Measurements from ENCODE around the gene KRT36.

The KRT36 gene

DNA sequence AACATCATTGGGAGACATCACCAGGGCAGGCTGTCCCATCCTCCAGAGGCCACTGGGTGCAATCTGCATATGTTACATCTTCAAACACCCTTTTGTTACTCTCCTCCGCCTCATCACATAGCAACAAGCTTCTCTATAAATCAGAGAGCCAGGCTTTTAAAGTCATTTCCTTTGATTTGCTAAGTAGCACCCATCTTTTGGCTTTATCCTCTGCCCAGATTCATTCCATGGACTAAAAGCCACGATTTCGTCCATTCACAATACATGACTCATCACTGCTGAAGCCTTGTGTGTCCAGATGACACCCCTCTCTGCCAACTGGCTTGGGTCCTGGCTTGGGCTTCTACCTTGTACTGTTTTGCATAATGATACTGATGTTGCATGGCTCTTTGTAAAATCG lies 47.0 kb downstream of the KRT36 start:
- TF ChIP-seq, protein P1, sequence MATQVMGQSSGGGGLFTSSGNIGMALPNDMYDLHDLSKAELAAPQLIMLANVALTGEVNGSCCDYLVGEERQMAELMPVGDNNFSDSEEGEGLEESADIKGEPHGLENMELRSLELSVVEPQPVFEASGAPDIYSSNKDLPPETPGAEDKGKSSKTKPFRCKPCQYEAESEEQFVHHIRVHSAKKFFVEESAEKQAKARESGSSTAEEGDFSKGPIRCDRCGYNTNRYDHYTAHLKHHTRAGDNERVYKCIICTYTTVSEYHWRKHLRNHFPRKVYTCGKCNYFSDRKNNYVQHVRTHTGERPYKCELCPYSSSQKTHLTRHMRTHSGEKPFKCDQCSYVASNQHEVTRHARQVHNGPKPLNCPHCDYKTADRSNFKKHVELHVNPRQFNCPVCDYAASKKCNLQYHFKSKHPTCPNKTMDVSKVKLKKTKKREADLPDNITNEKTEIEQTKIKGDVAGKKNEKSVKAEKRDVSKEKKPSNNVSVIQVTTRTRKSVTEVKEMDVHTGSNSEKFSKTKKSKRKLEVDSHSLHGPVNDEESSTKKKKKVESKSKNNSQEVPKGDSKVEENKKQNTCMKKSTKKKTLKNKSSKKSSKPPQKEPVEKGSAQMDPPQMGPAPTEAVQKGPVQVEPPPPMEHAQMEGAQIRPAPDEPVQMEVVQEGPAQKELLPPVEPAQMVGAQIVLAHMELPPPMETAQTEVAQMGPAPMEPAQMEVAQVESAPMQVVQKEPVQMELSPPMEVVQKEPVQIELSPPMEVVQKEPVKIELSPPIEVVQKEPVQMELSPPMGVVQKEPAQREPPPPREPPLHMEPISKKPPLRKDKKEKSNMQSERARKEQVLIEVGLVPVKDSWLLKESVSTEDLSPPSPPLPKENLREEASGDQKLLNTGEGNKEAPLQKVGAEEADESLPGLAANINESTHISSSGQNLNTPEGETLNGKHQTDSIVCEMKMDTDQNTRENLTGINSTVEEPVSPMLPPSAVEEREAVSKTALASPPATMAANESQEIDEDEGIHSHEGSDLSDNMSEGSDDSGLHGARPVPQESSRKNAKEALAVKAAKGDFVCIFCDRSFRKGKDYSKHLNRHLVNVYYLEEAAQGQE (IDR thresholded peaks at IDR 0.05; ENCODE audit: insufficient read depth in 1 of 2, low read depth in 2 of 2, low read length in 2 of 2): no peak
- no peak for TF ChIP-seq TAF1 (IDR thresholded peaks at IDR 0.05; ENCODE audit: borderline replicate concordance, insufficient read depth, low read length)
- no peak for TF ChIP-seq FOXP2 (optimal IDR thresholded peaks at IDR 0.05; ENCODE audit: borderline replicate concordance, extremely low read depth, extremely low read length, insufficient read depth)
- TF ChIP-seq SIN3A (IDR thresholded peaks at IDR 0.05; ENCODE audit: borderline replicate concordance, insufficient read depth, low read length): no peak
- TF ChIP-seq POLR2AphosphoS5 (IDR thresholded peaks at IDR 0.05; ENCODE audit: low read depth, low read length): no peak

DNA sequence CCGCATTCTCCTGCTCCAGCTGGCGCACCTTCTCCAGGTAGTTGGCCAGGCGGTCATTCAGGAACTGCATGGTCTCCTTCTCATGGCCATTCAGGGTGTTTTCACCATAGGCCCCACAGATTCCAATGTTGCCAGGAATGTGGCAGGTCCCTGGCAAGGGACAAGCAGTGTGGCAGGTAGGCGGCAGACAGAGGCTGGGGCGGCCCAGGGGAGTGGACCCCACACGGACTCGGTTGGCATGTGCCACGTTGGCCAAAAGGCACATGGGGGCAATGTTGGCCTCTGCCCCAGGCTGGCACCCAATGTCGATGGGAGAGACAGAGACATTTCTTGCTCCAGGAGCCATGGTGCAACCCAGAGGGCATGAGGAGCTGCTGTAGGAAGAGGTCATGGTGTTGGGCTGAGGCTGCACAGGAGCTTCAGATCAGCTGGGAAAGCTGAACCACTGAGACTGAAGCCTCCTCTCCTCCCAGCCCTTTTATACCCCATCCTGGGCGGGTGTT lies 49.1 kb downstream of the KRT36 start, which contains the start of gene KRT38:
Gene KRT38 (minus strand): TSS at position 453 of the 503 bp plus-strand sequence. CDS start 62 bp downstream, at position 391.
- TF ChIP-seq TAF1 (IDR thresholded peaks at IDR 0.05; ENCODE audit: borderline replicate concordance, insufficient read depth, low read length) (no peak), FOXP2 (optimal IDR thresholded peaks at IDR 0.05; ENCODE audit: borderline replicate concordance, extremely low read depth, extremely low read length, insufficient read depth) (no peak), POLR2AphosphoS5 (IDR thresholded peaks at IDR 0.05; ENCODE audit: low read depth, low read length) (no peak), SIN3A (IDR thresholded peaks at IDR 0.05; ENCODE audit: borderline replicate concordance, insufficient read depth, low read length) (no peak)
- TF ChIP-seq, protein P1 (IDR thresholded peaks at IDR 0.05; ENCODE audit: insufficient read depth in 1 of 2, low read depth in 2 of 2, low read length in 2 of 2): no peak

DNA sequence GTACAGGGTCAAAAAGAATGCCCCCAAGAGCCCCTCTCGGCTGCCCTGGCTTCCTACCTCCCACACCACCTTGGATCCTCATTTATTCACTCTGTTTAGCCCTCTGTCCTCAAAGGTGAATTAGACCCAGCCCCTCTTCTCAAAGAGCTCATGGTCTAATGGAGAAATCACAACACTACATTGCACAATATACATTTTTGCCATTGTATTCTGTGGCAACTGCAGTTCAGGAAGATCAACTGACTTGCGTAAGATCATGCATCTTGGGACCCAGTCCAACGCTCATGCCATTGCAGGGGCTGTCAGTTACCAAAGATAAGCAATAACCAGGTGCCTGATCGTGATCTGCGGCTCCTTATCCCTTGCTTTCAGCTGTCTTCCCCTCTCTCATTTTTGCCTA lies 50.3 kb downstream of the KRT36 start:
- TF ChIP-seq SIN3A (IDR thresholded peaks at IDR 0.05; ENCODE audit: borderline replicate concordance, insufficient read depth, low read length): no peak
- no peak for TF ChIP-seq FOXP2 (optimal IDR thresholded peaks at IDR 0.05; ENCODE audit: borderline replicate concordance, extremely low read depth, extremely low read length, insufficient read depth)
- TF ChIP-seq POLR2AphosphoS5 (IDR thresholded peaks at IDR 0.05; ENCODE audit: low read depth, low read length): no peak
- TF ChIP-seq, protein P1 (IDR thresholded peaks at IDR 0.05; ENCODE audit: insufficient read depth in 1 of 2, low read depth in 2 of 2, low read length in 2 of 2): no peak

DNA sequence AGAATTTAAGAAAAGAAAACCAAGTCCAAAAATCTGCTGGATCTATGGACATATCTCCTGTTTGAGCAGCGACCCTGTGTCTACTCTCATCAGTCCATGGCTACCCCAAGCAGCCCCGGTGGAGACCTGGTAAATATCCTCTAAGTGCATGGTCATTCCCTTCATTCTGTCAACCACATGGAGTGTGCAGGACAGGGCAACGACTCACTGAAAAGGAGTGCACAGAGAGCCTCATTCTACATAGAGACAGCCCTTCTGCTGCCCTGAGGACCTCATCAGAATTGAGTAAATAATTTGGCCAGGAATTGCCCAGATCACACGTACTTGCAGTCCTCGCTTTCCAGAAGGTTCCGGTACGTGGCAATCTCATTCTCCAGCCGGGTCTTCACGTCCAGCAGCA lies 51.9 kb downstream of the KRT36 start:
- TF ChIP-seq FOXP2 (optimal IDR thresholded peaks at IDR 0.05; ENCODE audit: borderline replicate concordance, extremely low read depth, extremely low read length, insufficient read depth): no peak
- TF ChIP-seq, protein P1 (IDR thresholded peaks at IDR 0.05; ENCODE audit: insufficient read depth in 1 of 2, low read depth in 2 of 2, low read length in 2 of 2): no peak
- TF ChIP-seq SIN3A (IDR thresholded peaks at IDR 0.05; ENCODE audit: borderline replicate concordance, insufficient read depth, low read length): no peak
- TF ChIP-seq TAF1 (IDR thresholded peaks at IDR 0.05; ENCODE audit: borderline replicate concordance, insufficient read depth, low read length): no peak
- no peak for TF ChIP-seq POLR2AphosphoS5 (IDR thresholded peaks at IDR 0.05; ENCODE audit: low read depth, low read length)

DNA sequence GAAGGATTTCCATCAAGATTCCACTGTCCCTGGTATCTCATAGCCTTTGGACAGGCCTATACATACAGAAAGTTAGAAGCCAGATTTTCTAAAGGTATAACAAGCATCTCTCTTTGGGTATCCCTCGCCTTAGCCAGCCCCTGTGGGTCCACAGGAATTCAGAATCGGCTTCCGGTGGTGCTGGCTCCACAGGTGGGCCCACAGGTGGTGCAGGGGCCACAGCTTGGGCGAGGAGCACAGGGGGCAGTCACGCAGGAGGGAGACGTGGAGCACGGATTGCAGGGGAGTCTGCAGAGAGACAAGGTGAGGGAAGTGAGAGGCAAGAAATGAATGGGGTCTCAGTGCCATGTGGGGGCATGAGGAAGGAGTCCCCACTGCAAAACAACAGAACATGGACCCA lies 52.5 kb downstream of the KRT36 start:
- TF ChIP-seq SIN3A (IDR thresholded peaks at IDR 0.05; ENCODE audit: borderline replicate concordance, insufficient read depth, low read length): no peak
- TF ChIP-seq, protein P1 (IDR thresholded peaks at IDR 0.05; ENCODE audit: insufficient read depth in 1 of 2, low read depth in 2 of 2, low read length in 2 of 2): no peak
- no peak for TF ChIP-seq TAF1 (IDR thresholded peaks at IDR 0.05; ENCODE audit: borderline replicate concordance, insufficient read depth, low read length)
- TF ChIP-seq POLR2AphosphoS5 (IDR thresholded peaks at IDR 0.05; ENCODE audit: low read depth, low read length): no peak
- TF ChIP-seq FOXP2 (optimal IDR thresholded peaks at IDR 0.05; ENCODE audit: borderline replicate concordance, extremely low read depth, extremely low read length, insufficient read depth): no peak

All from PFSK-1 (cell line).